HT1080 (cell line): ENCODE measurements around the gene HSH2D. TPM values are rescaled to one million over a fixed set of nuclear protein-coding genes. Genes with fewer than 3 reads are reported as not detected.

Experiments
- small RNA-seq: library from RNA; depleted of rRNA; stranded (forward); fragments of <200 nt; gene quantifications from one replicate; pipeline ENCODE3, GENCODE V24; 2014
- total RNA-seq: library from RNA; depleted of rRNA; stranded (reverse); fragments of >200 nt; shearing (Covaris generic); gene quantifications from 2 replicates; pipeline ENCODE4 v1.2.3, GENCODE V29; 2014; rRNA removed

HSH2D gene
- total RNA-seq, 1 experiment from 2014 or later = not detected

Small RNA genes within 50 kb of the gene (small RNA-seq; reads per million reads assigned to genes)
- gene RF00017 = not detected

Other genes with a start within 250 kb of the HSH2D start
- gene CYP4F2, start 245.6 kb upstream of the HSH2D start, total RNA-seq = 0.30 and 0.63 TPM in 2 replicates
- gene CYP4F11, start 209.2 kb upstream of the HSH2D start, total RNA-seq = 0.03 TPM in 1 of 2 replicates, not detected in the other
- not detected in 2 replicates for gene OR10H4, start 194.7 kb upstream of the HSH2D start, total RNA-seq
- 473 and 509 TPM in 2 replicates for gene TPM4, start 67.2 kb upstream of the HSH2D start, total RNA-seq
- gene RAB8A, start 31.8 kb upstream of the HSH2D start, total RNA-seq = 59.0 and 79.1 TPM in 2 replicates
- not detected in 2 replicates for gene CIB3, start 29.8 kb downstream of the HSH2D start, total RNA-seq
- 179 TPM in 2 replicates for gene FAM32A, start 41.7 kb downstream of the HSH2D start, total RNA-seq
- 137 and 138 TPM in 2 replicates for gene AP1M1, start 54.2 kb downstream of the HSH2D start, total RNA-seq
- gene KLF2, start 181.1 kb downstream of the HSH2D start, total RNA-seq = 15.6 and 37.9 TPM in 2 replicates